Activated CD4-positive, alpha-beta T cell treated with anti-CD3 and anti-CD28 coated beads, Interleukin-2, amount 10 ng/mL, durations not matched to agents 24 days and 14 days (primary cell): ENCODE results near the gene AGR3. TPM values are rescaled to one million over a fixed set of nuclear protein-coding genes. Genes with fewer than 3 reads are reported as not detected.

Experiments
- DNase-seq: peaks from one replicate; pipeline ENCODE4 v3.0.0; 2022
- H3K27ac Mint-ChIP-seq: one replicate; pipeline ENCODE4 v1.8.0; 2022; ENCODE audit warnings: mild to moderate bottlenecking, mixed read lengths
- H3K27me3 Mint-ChIP-seq: one replicate; pipeline ENCODE4 v1.8.0; 2022; ENCODE audit warnings: mixed read lengths
- H3K36me3 Mint-ChIP-seq: one replicate; pipeline ENCODE4 v1.8.0; 2022; ENCODE audit warnings: low read depth, mild to moderate bottlenecking, mixed read lengths
- H3K4me1 Mint-ChIP-seq: one replicate; pipeline ENCODE4 v1.8.0; 2021; ENCODE audit warnings: mixed read lengths
- H3K4me3 Mint-ChIP-seq: one replicate; pipeline ENCODE4 v1.8.0; 2022; ENCODE audit warnings: mild to moderate bottlenecking, moderate library complexity, mixed read lengths
- H3K9me3 Mint-ChIP-seq: one replicate; pipeline ENCODE4 v1.8.0; 2021; ENCODE audit warnings: mixed read lengths
- intact Hi-C: fragments of 100-400 bp; cut with micrococcal nuclease; formaldehyde crosslinking; loops from one replicate; pipeline ENCODE4 v1.15.1; 2023
- total RNA-seq: library from RNA; stranded (reverse); gene quantifications from 2 replicates; pipeline ENCODE4 v1.2.3, GENCODE V29; 2022

The AGR3 gene
- total RNA-seq, 1 donor from 2014 or later: not detected

DNA sequence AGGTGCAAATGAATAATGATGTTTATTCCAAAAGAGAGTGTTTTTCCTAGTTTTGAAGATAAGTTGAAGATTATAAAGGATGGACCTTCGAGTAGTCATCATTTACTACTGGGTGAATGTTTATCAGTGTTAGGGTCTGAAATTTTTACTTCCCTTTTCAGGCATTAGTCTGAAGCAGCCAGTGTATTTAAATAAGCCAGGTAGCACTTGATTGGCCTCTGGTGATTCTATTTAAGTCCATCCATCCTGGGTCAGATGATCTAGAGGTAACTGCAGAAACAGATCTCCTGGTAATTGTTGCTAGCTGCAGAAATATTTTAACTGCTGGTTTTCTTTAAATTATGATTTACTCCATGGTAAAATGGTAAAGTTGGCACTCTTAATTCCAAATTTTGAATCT, 42.9 kb downstream of the AGR3 start:
- DNase-seq: no peak
- intact Hi-C loops: no loop called here
- H3K36me3 Mint-ChIP-seq: no peaks in the 10 kb centered on the region
- H3K27me3 Mint-ChIP-seq: peaks cover 10% of the 10 kb centered on the region
- H3K9me3 Mint-ChIP-seq: no peaks in the 10 kb centered on the region
- no peaks in the 10 kb centered on the region for H3K4me1 Mint-ChIP-seq
- no peak overlapping the region for H3K27ac Mint-ChIP-seq
- H3K4me3 Mint-ChIP-seq: no peak overlapping the region

GRCh38 chr7:16838386-16838785, 43.4 kb downstream of the AGR3 start:
- no peaks in the 10 kb centered on the region for H3K36me3 Mint-ChIP-seq
- DNase-seq: no peak
- peaks cover 10% of the 10 kb centered on the region for H3K27me3 Mint-ChIP-seq
- H3K9me3 Mint-ChIP-seq: no peaks in the 10 kb centered on the region
- H3K27ac Mint-ChIP-seq: no peak overlapping the region
- H3K4me1 Mint-ChIP-seq: no peaks in the 10 kb centered on the region
- intact Hi-C loops: no loop called here
- no peak overlapping the region for H3K4me3 Mint-ChIP-seq

DNA sequence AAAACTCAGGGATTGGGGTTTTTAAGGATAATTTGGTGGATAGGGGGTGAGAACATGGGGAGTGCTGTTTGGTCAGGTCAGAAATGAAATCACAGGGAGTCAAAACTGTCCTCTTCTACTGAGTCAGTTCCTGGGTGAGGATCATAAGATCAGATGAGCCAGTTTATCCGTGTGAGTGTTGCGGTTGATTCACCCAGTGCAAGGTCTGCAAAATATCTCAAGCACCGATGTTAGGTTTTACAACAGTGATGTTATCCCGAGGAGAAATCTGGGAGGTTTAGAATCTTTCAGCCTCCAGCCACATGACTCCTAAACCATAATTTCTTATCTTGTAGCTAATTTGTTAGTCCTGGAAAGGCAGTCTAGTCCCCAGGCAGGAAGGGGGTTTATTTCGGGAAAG, 45.3 kb downstream of the AGR3 start:
- no peak overlapping the region for H3K27ac Mint-ChIP-seq
- H3K4me3 Mint-ChIP-seq: no peak overlapping the region
- no peak for DNase-seq
- no peaks in the 10 kb centered on the region for H3K9me3 Mint-ChIP-seq
- peaks cover 10% of the 10 kb centered on the region for H3K27me3 Mint-ChIP-seq
- no peaks in the 10 kb centered on the region for H3K36me3 Mint-ChIP-seq
- H3K4me1 Mint-ChIP-seq: no peaks in the 10 kb centered on the region
- intact Hi-C loops: no loop called here

- H3K9me3 Mint-ChIP-seq: no peaks in the 10 kb centered on the region
- intact Hi-C loops: no loop called here
- H3K27ac Mint-ChIP-seq: no peak overlapping the region
- peaks cover 10% of the 10 kb centered on the region for H3K27me3 Mint-ChIP-seq
- no peak overlapping the region for H3K4me3 Mint-ChIP-seq
- no peaks in the 10 kb centered on the region for H3K4me1 Mint-ChIP-seq
- H3K36me3 Mint-ChIP-seq: no peaks in the 10 kb centered on the region
- no peak for DNase-seq
These were observed 48.4 kb downstream of the AGR3 start for GRCh38 chr7:16833373-16833772.

- no peak overlapping the region for H3K4me3 Mint-ChIP-seq
- intact Hi-C loops: no loop called here
- no peak overlapping the region for H3K27ac Mint-ChIP-seq
- H3K36me3 Mint-ChIP-seq: no peaks in the 10 kb centered on the region
- H3K27me3 Mint-ChIP-seq: peaks cover 11% of the 10 kb centered on the region
- no peaks in the 10 kb centered on the region for H3K4me1 Mint-ChIP-seq
- H3K9me3 Mint-ChIP-seq: no peaks in the 10 kb centered on the region
- DNase-seq: no peak
These were observed 55.7 kb downstream of the AGR3 start for GRCh38 chr7:16826060-16826459.

DNA sequence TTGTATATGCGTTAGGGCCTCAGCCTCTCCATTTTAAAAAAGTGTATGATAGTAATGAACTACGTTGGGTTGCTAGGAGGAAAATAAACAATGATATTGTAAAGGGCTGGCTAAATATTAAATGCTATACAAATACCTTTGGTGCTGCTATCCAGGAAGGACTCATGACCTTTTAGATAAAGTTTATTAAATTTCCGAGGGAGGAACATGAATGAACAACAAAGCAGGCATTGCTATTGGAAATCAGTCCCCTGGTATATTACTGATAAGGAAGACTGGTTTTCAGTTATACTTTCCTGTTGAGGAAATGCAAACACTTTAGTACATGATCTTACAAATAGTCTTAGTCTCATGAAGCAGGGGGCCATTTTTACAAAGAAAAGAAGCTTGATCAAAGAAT, 59.8 kb downstream of the AGR3 start:
- intact Hi-C loops: no loop called here
- H3K36me3 Mint-ChIP-seq: no peaks in the 10 kb centered on the region

DNA sequence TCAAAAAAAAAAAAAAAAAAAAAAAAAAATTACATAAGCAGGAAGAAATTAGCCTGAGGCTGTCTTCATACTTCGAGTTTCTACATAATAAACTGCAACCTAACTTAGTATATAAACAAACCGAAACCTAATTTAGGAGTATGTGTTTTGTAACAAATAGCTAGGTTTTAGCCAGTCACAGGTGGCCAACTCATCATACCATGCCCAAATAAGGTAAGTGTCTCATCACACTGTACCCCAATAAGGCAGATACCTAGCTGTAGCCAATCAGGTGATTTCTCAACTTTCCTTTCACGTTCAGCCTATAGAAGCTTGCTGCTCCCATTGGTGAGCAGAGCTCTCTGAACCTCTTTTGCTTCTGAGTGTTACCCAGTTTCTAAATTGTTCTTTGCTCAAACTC, 63.1 kb downstream of the AGR3 start:
- H3K4me1 Mint-ChIP-seq: no peaks in the 10 kb centered on the region
- intact Hi-C loops: no loop called here
- H3K27me3 Mint-ChIP-seq: peaks cover 2% of the 10 kb centered on the region
- H3K4me3 Mint-ChIP-seq: no peak overlapping the region
- no peak overlapping the region for H3K27ac Mint-ChIP-seq
- no peaks in the 10 kb centered on the region for H3K36me3 Mint-ChIP-seq
- peaks cover 3% of the 10 kb centered on the region for H3K9me3 Mint-ChIP-seq
- no peak for DNase-seq

More for the DNA sequence above, 59.8 kb downstream of the AGR3 start:
- peaks cover 3% of the 10 kb centered on the region for H3K9me3 Mint-ChIP-seq
- peaks cover 2% of the 10 kb centered on the region for H3K27me3 Mint-ChIP-seq
- no peaks in the 10 kb centered on the region for H3K4me1 Mint-ChIP-seq
- DNase-seq: no peak
- H3K27ac Mint-ChIP-seq: no peak overlapping the region
- no peak overlapping the region for H3K4me3 Mint-ChIP-seq

GRCh38 chr7:16817536-16817935, 64.2 kb downstream of the AGR3 start:
- no peaks in the 10 kb centered on the region for H3K36me3 Mint-ChIP-seq
- intact Hi-C loops: no loop called here
- H3K9me3 Mint-ChIP-seq: peaks cover 3% of the 10 kb centered on the region
- peaks cover 2% of the 10 kb centered on the region for H3K27me3 Mint-ChIP-seq
- no peaks in the 10 kb centered on the region for H3K4me1 Mint-ChIP-seq
- H3K27ac Mint-ChIP-seq: no peak overlapping the region
- DNase-seq: no peak
- H3K4me3 Mint-ChIP-seq: no peak overlapping the region

DNA sequence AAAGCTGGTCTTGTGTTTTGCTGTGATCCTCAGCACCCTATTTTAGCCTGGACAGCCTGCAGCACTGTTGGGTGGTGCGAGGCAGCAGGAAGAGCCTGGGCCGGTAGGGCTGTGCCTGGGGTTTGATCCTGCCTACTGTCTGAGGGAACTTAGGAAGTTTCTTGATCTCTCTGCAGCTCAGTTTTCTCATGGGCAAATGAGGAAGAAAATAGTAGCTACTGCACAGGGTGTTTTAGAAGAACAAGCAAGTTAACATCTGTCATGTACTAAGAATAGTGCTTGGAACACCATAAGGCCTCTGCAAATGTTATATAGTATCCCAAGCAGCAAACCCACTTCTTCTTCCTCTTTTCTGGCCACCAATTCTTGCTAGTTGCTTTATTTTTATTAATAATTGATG, 65.0 kb downstream of the AGR3 start:
- peaks cover 2% of the 10 kb centered on the region for H3K27me3 Mint-ChIP-seq
- H3K27ac Mint-ChIP-seq: no peak overlapping the region
- H3K36me3 Mint-ChIP-seq: no peaks in the 10 kb centered on the region
- H3K4me1 Mint-ChIP-seq: no peaks in the 10 kb centered on the region
- intact Hi-C loops: no loop called here
- DNase-seq: no peak
- no peak overlapping the region for H3K4me3 Mint-ChIP-seq
- peaks cover 3% of the 10 kb centered on the region for H3K9me3 Mint-ChIP-seq

- H3K36me3 Mint-ChIP-seq: no peaks in the 10 kb centered on the region
- H3K27me3 Mint-ChIP-seq: peaks cover 8% of the 10 kb centered on the region
- peaks cover 2% of the 10 kb centered on the region for H3K9me3 Mint-ChIP-seq
- no peak for DNase-seq
- no peak overlapping the region for H3K27ac Mint-ChIP-seq
- intact Hi-C loops: no loop called here
- no peaks in the 10 kb centered on the region for H3K4me1 Mint-ChIP-seq
- H3K4me3 Mint-ChIP-seq: no peak overlapping the region
These were observed 66.8 kb downstream of the AGR3 start for GRCh38 chr7:16815001-16815400.

- Mint-ChIP-seq H3K4me1 (no peaks in the 10 kb centered on the region), H3K27ac (no peak overlapping the region), H3K9me3 (no peaks in the 10 kb centered on the region), H3K4me3 (no peak overlapping the region), H3K36me3 (no peaks in the 10 kb centered on the region), H3K27me3 (peaks cover 11% of the 10 kb centered on the region)
- DNase-seq: no peak
- intact Hi-C loops: no loop called here
These were observed 68.6 kb downstream of the AGR3 start for GRCh38 chr7:16813232-16813616.

DNA sequence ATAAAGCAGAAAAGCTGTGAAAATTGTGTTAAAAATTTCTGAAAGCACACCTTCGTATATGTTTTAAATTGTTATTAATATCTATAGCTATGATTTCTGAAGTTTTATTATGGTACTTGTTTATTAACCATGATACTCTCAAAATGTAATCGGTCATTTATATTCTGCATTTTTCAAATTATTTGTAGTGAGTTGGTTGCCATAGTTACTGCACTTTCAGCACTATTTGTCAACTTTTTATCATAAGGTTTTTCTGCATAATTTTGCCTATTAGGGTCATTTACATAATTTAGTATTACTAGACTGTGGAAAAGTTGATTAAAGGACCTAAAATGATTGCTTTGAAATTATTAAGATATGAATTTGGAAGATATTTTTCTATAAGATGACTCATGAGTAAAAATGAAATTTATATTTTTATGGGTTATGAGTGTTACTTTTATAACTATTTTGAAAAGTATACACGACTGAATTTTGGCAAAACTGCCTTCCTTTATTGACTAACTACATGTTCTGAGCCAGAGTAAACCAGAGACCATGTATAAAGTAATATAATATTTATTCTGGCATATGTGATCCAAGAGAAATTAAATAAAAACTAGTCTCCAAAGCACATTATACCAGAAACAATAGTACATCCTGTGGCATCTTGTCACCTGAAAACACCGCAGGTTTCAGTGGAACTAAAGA, 69.1 kb downstream of the AGR3 start:
- intact Hi-C loops: no loop called here
- Mint-ChIP-seq H3K27me3 (peaks cover 13% of the 10 kb centered on the region), H3K27ac (no peak overlapping the region), H3K4me3 (no peak overlapping the region), H3K36me3 (no peaks in the 10 kb centered on the region), H3K9me3 (no peaks in the 10 kb centered on the region), H3K4me1 (no peaks in the 10 kb centered on the region)
- no peak for DNase-seq

GRCh38 chr7:16811551-16811950, 70.2 kb downstream of the AGR3 start:
- no peaks in the 10 kb centered on the region for H3K9me3 Mint-ChIP-seq
- H3K4me1 Mint-ChIP-seq: no peaks in the 10 kb centered on the region
- intact Hi-C loops: no loop called here
- H3K4me3 Mint-ChIP-seq: no peak overlapping the region
- H3K27me3 Mint-ChIP-seq: peaks cover 13% of the 10 kb centered on the region
- no peak overlapping the region for H3K27ac Mint-ChIP-seq
- no peaks in the 10 kb centered on the region for H3K36me3 Mint-ChIP-seq
- DNase-seq: no peak

DNA sequence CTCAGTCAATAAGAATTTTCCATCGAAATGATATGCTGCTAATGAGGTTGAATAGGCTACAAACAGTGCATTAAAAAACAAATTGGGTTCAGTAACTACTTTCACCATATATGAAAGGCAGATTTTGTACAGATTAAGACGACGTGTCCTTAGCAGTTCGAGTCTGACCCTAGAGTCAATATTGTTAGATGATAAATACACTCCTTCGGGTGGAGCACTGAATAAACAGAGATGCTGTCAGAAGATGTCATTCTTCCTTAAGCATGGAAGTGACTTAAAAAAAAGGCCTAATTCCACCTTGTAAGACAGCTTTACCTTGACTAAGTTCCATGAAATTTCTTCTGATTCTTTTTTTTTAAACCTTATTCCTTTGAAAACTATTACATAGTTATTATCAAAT, 71.2 kb downstream of the AGR3 start:
- DNase-seq: no peak
- Mint-ChIP-seq H3K27me3 (peaks cover 14% of the 10 kb centered on the region), H3K9me3 (no peaks in the 10 kb centered on the region), H3K36me3 (no peaks in the 10 kb centered on the region), H3K27ac (no peak overlapping the region), H3K4me3 (no peak overlapping the region), H3K4me1 (no peaks in the 10 kb centered on the region)
- intact Hi-C loops: no loop called here

GRCh38 chr7:16810112-16810511, 71.7 kb downstream of the AGR3 start:
- intact Hi-C loops: no loop called here
- Mint-ChIP-seq H3K27ac (no peak overlapping the region), H3K36me3 (no peaks in the 10 kb centered on the region), H3K4me3 (no peak overlapping the region), H3K4me1 (no peaks in the 10 kb centered on the region), H3K27me3 (peaks cover 14% of the 10 kb centered on the region), H3K9me3 (no peaks in the 10 kb centered on the region)
- no peak for DNase-seq
